OCI-LY3 (cell line): ENCODE measurements around the gene ZNF423.

ENCODE experiments used
- CTCF ChIP-seq: fragments of 200-600, 300-600 bp; sonication (generic); IDR thresholded peaks from 2 replicates; pipeline ENCODE4 v1.5.1; 2014; ENCODE audit warnings: antibody characterized with exemption, low read length, low read depth
- EZH2phosphoT487 ChIP-seq: fragments of 200-600 bp; shearing (Covaris generic); IDR thresholded peaks from 2 replicates; pipeline ENCODE4 v1.6.1; 2018; ENCODE audit warnings: antibody characterized with exemption, mixed run types, low read depth

DNA sequence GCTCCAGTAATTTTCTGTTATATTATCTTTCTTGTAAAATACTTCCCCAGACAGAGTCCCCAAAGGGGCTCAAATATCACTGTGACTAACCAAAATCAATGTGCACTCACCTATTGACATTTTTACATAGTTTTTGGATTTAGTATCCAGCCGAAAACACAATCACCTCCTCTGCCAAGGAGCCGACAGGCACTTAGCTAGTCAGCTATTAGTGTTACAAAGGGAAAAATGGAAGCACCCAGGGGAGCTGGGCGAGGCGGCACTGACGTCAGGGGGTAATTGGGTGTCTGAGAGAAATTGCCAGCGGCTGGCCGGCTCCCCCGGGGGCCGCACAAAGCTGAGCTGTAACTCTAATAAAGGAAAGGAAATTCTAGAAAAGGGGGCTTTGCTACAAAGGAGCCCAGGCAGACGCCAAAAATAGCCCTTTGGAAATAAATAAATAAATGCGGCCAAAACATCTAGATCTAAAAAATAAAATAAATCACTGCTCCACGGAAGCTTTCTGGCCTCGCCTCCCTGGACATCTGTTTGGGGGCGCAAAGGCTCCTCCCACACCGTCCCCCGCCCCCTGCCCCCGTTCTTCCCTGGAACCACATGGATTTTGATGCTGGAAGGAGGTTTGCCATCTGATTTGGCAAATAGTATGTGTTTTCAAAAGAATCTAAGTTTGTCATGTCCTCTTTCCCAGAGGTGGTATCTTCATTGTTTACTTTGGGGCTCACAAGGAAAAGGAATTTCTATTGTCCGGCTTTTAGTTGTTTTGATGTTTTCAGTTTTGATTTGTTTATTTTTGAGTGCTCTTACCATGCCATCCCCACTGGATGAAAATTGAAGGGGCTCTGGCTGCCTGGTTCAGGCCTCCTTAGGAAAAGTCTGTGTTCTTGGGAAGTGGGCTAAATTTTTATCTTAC is 156.7 kb downstream of the ZNF423 start:
- TF ChIP-seq CTCF (no peak), EZH2phosphoT487 (no peak)
